H1 (cell line): ENCODE results near the gene ZRANB1. TPM values are rescaled to one million over a fixed set of nuclear protein-coding genes. Genes with fewer than 3 reads are reported as not detected.

ENCODE experiments used
- CREB1 ChIP-seq: IDR thresholded peaks from 2 replicates; pipeline ENCODE4 v1.6.1; 2012; ENCODE audit warnings: inconsistent platforms
- EZH2 ChIP-seq: fragments of 200-600 bp; sonication (generic); IDR thresholded peaks from 2 replicates; pipeline ENCODE4 v1.7.1; 2012; ENCODE audit warnings: low read depth, mild to moderate bottlenecking, moderate library complexity, low read length, inconsistent platforms; ENCODE audit not compliant: severe bottlenecking
- KDM4A ChIP-seq: IDR thresholded peaks from one replicate; pipeline ENCODE4 v1.7.1; 2012; ENCODE audit warnings: low read depth, mild to moderate bottlenecking, moderate library complexity, low read length, inconsistent platforms; ENCODE audit not compliant: severe bottlenecking
- RFX5 ChIP-seq: IDR thresholded peaks from 2 replicates; pipeline ENCODE4 v1.6.1; 2011; ENCODE audit warnings: low read depth, low read length, improper control_type of control experiment, borderline replicate concordance
- RNF2 ChIP-seq: fragments of 200-900, 300-1000 bp; sonication (generic); IDR thresholded peaks from 2 replicates; pipeline ENCODE4 v1.7.1; 2016; ENCODE audit warnings: borderline replicate concordance, low read depth, mild to moderate bottlenecking, antibody characterized with exemption, low read length; ENCODE audit not compliant: poor library complexity, severe bottlenecking; ENCODE audit errors: missing control alignments
- polyA plus RNA-seq, 7 experiments: library from polyadenylated mRNA; depleted of rRNA in 3 of 7; stranded (reverse) in 5 of 7; unstranded in 2 of 7; fragments of >200 nt in 5 of 7; fragments of 200-250 nt in 2 of 7; gene quantifications; 1 replicate in 5 of 7; 2 replicates in 1 of 7; 4 replicates in 1 of 7; pipeline versions ENCODE4 v1.2.1 to v1.2.3, GENCODE V29; 2011 to 2013; ENCODE audit warnings: missing spikeins in 2 of 7, mixed read lengths in 2 of 7
- total RNA-seq: library from RNA; stranded (reverse); fragmentation: NEBNext Ultra II Directional; extraction: Animal tissue kit (Norgen Biotek cat#: 25700); gene quantifications from 2 replicates; pipeline ENCODE4 v1.2.1, GENCODE V29; 2021
- TF ChIP-seq, protein P1 (sequence below): fragments of 300-600 bp; sonication (generic); IDR thresholded peaks from 2 replicates; pipeline ENCODE4 v1.7.1; 2012; ENCODE audit warnings: low read length, moderate library complexity, mild to moderate bottlenecking, inconsistent platforms; ENCODE audit not compliant: insufficient replicate concordance
- TF ChIP-seq, protein P2 (sequence below): IDR thresholded peaks from 2 replicates; pipeline ENCODE4 v1.6.1; 2012; ENCODE audit warnings: low read length, inconsistent platforms
- TF ChIP-seq, protein P3 (sequence below): IDR thresholded peaks from 2 replicates; pipeline ENCODE4 v1.6.1; 2011; ENCODE audit warnings: low read length, improper control_type of control experiment

The ZRANB1 gene
- total and polyA plus RNA-seq, 2 of the 8 experiments (the other 6 are each of a cell fraction or from before 2014, with no cell fraction given), result 6.1 to 19.9 TPM

DNA sequence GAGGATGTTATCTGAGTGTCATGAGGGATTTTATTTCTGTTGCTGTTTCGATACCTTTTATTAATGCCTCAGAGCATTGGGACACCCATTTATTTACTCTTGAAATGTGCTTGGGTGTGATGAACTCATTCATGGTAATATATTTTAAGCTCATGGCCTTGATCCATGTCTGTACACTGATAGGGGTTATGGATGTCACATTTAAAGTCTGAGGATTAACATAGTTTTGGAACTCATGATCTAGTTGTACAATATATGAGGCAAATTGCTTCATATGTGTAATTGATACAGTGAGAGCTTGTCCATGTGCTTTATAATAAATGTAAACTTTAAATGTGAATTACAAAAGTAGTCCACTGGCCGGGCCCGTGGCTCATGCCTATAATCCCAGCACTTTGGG is 23.0 kb upstream of the ZRANB1 start (continued):
- TF ChIP-seq, protein P1, sequence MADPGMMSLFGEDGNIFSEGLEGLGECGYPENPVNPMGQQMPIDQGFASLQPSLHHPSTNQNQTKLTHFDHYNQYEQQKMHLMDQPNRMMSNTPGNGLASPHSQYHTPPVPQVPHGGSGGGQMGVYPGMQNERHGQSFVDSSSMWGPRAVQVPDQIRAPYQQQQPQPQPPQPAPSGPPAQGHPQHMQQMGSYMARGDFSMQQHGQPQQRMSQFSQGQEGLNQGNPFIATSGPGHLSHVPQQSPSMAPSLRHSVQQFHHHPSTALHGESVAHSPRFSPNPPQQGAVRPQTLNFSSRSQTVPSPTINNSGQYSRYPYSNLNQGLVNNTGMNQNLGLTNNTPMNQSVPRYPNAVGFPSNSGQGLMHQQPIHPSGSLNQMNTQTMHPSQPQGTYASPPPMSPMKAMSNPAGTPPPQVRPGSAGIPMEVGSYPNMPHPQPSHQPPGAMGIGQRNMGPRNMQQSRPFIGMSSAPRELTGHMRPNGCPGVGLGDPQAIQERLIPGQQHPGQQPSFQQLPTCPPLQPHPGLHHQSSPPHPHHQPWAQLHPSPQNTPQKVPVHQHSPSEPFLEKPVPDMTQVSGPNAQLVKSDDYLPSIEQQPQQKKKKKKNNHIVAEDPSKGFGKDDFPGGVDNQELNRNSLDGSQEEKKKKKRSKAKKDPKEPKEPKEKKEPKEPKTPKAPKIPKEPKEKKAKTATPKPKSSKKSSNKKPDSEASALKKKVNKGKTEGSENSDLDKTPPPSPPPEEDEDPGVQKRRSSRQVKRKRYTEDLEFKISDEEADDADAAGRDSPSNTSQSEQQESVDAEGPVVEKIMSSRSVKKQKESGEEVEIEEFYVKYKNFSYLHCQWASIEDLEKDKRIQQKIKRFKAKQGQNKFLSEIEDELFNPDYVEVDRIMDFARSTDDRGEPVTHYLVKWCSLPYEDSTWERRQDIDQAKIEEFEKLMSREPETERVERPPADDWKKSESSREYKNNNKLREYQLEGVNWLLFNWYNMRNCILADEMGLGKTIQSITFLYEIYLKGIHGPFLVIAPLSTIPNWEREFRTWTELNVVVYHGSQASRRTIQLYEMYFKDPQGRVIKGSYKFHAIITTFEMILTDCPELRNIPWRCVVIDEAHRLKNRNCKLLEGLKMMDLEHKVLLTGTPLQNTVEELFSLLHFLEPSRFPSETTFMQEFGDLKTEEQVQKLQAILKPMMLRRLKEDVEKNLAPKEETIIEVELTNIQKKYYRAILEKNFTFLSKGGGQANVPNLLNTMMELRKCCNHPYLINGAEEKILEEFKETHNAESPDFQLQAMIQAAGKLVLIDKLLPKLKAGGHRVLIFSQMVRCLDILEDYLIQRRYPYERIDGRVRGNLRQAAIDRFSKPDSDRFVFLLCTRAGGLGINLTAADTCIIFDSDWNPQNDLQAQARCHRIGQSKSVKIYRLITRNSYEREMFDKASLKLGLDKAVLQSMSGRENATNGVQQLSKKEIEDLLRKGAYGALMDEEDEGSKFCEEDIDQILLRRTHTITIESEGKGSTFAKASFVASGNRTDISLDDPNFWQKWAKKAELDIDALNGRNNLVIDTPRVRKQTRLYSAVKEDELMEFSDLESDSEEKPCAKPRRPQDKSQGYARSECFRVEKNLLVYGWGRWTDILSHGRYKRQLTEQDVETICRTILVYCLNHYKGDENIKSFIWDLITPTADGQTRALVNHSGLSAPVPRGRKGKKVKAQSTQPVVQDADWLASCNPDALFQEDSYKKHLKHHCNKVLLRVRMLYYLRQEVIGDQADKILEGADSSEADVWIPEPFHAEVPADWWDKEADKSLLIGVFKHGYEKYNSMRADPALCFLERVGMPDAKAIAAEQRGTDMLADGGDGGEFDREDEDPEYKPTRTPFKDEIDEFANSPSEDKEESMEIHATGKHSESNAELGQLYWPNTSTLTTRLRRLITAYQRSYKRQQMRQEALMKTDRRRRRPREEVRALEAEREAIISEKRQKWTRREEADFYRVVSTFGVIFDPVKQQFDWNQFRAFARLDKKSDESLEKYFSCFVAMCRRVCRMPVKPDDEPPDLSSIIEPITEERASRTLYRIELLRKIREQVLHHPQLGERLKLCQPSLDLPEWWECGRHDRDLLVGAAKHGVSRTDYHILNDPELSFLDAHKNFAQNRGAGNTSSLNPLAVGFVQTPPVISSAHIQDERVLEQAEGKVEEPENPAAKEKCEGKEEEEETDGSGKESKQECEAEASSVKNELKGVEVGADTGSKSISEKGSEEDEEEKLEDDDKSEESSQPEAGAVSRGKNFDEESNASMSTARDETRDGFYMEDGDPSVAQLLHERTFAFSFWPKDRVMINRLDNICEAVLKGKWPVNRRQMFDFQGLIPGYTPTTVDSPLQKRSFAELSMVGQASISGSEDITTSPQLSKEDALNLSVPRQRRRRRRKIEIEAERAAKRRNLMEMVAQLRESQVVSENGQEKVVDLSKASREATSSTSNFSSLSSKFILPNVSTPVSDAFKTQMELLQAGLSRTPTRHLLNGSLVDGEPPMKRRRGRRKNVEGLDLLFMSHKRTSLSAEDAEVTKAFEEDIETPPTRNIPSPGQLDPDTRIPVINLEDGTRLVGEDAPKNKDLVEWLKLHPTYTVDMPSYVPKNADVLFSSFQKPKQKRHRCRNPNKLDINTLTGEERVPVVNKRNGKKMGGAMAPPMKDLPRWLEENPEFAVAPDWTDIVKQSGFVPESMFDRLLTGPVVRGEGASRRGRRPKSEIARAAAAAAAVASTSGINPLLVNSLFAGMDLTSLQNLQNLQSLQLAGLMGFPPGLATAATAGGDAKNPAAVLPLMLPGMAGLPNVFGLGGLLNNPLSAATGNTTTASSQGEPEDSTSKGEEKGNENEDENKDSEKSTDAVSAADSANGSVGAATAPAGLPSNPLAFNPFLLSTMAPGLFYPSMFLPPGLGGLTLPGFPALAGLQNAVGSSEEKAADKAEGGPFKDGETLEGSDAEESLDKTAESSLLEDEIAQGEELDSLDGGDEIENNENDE, result no peak
- TF ChIP-seq EZH2, result no peak
- TF ChIP-seq, protein P2, sequence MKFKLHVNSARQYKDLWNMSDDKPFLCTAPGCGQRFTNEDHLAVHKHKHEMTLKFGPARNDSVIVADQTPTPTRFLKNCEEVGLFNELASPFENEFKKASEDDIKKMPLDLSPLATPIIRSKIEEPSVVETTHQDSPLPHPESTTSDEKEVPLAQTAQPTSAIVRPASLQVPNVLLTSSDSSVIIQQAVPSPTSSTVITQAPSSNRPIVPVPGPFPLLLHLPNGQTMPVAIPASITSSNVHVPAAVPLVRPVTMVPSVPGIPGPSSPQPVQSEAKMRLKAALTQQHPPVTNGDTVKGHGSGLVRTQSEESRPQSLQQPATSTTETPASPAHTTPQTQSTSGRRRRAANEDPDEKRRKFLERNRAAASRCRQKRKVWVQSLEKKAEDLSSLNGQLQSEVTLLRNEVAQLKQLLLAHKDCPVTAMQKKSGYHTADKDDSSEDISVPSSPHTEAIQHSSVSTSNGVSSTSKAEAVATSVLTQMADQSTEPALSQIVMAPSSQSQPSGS, result no peak
- TF ChIP-seq RNF2, result no peak
- TF ChIP-seq CREB1, result no peak
- no peak for TF ChIP-seq RFX5
- TF ChIP-seq, protein P3, sequence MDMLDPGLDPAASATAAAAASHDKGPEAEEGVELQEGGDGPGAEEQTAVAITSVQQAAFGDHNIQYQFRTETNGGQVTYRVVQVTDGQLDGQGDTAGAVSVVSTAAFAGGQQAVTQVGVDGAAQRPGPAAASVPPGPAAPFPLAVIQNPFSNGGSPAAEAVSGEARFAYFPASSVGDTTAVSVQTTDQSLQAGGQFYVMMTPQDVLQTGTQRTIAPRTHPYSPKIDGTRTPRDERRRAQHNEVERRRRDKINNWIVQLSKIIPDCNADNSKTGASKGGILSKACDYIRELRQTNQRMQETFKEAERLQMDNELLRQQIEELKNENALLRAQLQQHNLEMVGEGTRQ, result no peak
- TF ChIP-seq KDM4A, result no peak
